Heart left ventricle (tissue), 13 donors: Measurements from ENCODE around the gene ZNF213.

Source experiments
- POLR2A ChIP-seq, 2 donors: fragments of 450-650 bp; IDR thresholded peaks; one replicate each; pipeline ENCODE4 v1.6.1; 2017; ENCODE audit warnings: antibody characterized with exemption in 2 of 2, mild to moderate bottlenecking in 2 of 2, moderate library complexity in 2 of 2
- TF ChIP-seq, protein P1 (sequence below), 12 donors: fragments of 200-600 bp; sonication (generic) in 4 of 12; IDR thresholded peaks; one replicate each; pipeline versions ENCODE4 v1.5.0 to v1.8.0; 2018 to 2022; ENCODE audit warnings: antibody characterized with exemption in 12 of 12, mild to moderate bottlenecking in 5 of 12
- donor health status: ischemic (EF 13 %, LVEDD 7.1; RV severe dilation, severe dysfunction).
- donor health status: DM: no; HTN: yes; CAD: no.
- donor health status: DM: no; HTN: no; CAD: no.
- donor health status: ischemic (EF 25% LVEDD 6.9; RV normal size, moderate dysfunction).
- donor health status: ischemic (EF 25% LVEDD 5.7; RV mildly dilated, moderate dysfunction).
- donor health status: ischemic (EF 35%, LVEDD 5.7; RV mildly dilated, moderate dysfunction).
- donor health status: nonischemic (EF 11% LVEDD 7.7; RV severe dilation, severe dysfunction).
- donor health status: DM: yes; HTN: yes; CAD: no.
- donor health status: PGD.
- donor health status: ischemic (EF 29% LVEDD 5.4; RV normal size, mild dysfunction).
- donor health status: nonischemic (EF 23%, LVEDD 6.1; RV moderate dilation, normal function).

GRCh38 chr16:3118846-3119245 lies 16.0 kb upstream of the ZNF213 start:
- TF ChIP-seq POLR2A (IDR thresholded peaks at IDR 0.05) = no peak
- TF ChIP-seq, protein P1, sequence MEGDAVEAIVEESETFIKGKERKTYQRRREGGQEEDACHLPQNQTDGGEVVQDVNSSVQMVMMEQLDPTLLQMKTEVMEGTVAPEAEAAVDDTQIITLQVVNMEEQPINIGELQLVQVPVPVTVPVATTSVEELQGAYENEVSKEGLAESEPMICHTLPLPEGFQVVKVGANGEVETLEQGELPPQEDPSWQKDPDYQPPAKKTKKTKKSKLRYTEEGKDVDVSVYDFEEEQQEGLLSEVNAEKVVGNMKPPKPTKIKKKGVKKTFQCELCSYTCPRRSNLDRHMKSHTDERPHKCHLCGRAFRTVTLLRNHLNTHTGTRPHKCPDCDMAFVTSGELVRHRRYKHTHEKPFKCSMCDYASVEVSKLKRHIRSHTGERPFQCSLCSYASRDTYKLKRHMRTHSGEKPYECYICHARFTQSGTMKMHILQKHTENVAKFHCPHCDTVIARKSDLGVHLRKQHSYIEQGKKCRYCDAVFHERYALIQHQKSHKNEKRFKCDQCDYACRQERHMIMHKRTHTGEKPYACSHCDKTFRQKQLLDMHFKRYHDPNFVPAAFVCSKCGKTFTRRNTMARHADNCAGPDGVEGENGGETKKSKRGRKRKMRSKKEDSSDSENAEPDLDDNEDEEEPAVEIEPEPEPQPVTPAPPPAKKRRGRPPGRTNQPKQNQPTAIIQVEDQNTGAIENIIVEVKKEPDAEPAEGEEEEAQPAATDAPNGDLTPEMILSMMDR (IDR thresholded peaks at IDR 0.05) = no peak
